ENCODE results near the gene AOC1. TPM values are rescaled to one million over a fixed set of nuclear protein-coding genes. Genes with fewer than 3 reads are reported as not detected.

AOC1 gene
- total and polyA plus RNA-seq, 2 of the 13 experiments (the other 11 are each of a cell fraction or from before 2014, with no cell fraction given): not detected

- H3K27ac ChIP-seq (ENCODE audit: extremely low read length, insufficient read depth, low read length): no peak overlapping the region
- no peak for FAIRE-seq
- no peaks in the 10 kb centered on the region for H3K79me2 ChIP-seq (ENCODE audit: insufficient read depth, low read length)
- H3K36me3 ChIP-seq (replicated peaks in 1 of 2; ENCODE audit: control insufficient read depth in 1 of 2, insufficient read depth in 2 of 2, low read length in 2 of 2): no peaks in the 10 kb centered on the region
- H3K4me1 ChIP-seq (ENCODE audit: insufficient read depth, low read length): no peaks in the 10 kb centered on the region
- CTCF ChIA-PET (ENCODE audit: low intra/inter-chr PET ratio, low total read pairs): no interaction called here
- in situ Hi-C loops (cut with HindIII; ENCODE audit: extremely low pct_ligation_motif_present, low pct_unique_long_range_greater_than_20kb) (no loop called here), intact Hi-C loops (cut with micrococcal nuclease; ENCODE audit: unreplicated experiment) (no loop called here)
- no peaks in the 10 kb centered on the region for H3K9me3 ChIP-seq (ENCODE audit: low read length)
- no peak for ATAC-seq
- TF ChIP-seq RBM39 (IDR thresholded peaks at IDR 0.05; ENCODE audit: low read depth, low read length, poor library complexity, severe bottlenecking) (no peak), CENPBD1 (CRISPR knock-in tag; IDR thresholded peaks at IDR 0.05; ENCODE audit: borderline replicate concordance, low read depth) (no peak), ZNF331 (CRISPR knock-in tag; IDR thresholded peaks at IDR 0.05) (no peak), HMG20A (CRISPR knock-in tag; IDR thresholded peaks at IDR 0.05; ENCODE audit: borderline replicate concordance) (no peak), ZNF124 (CRISPR knock-in tag; IDR thresholded peaks at IDR 0.05) (no peak), SYNCRIP (IDR thresholded peaks at IDR 0.05; ENCODE audit: insufficient read depth, low read depth, low read length) (no peak), ELF3 (CRISPR knock-in tag; IDR thresholded peaks at IDR 0.05) (no peak), GLMP (CRISPR knock-in tag; IDR thresholded peaks at IDR 0.05; ENCODE audit: borderline replicate concordance) (no peak), NFE2 (CRISPR knock-in tag; IDR thresholded peaks at IDR 0.05) (no peak), AKAP8 (CRISPR knock-in tag; IDR thresholded peaks at IDR 0.05) (no peak), ZNF3 (CRISPR knock-in tag; IDR thresholded peaks at IDR 0.05) (no peak), AKNA (CRISPR knock-in tag; IDR thresholded peaks at IDR 0.05; ENCODE audit: borderline replicate concordance) (no peak), XBP1 (CRISPR knock-in tag; IDR thresholded peaks at IDR 0.05) (no peak), ARHGAP35 (CRISPR knock-in tag; IDR thresholded peaks at IDR 0.05; ENCODE audit: borderline replicate concordance) (no peak), TCF12 (IDR thresholded peaks at IDR 0.05) (no peak), TCF12 (CRISPR knock-in tag; IDR thresholded peaks at IDR 0.05) (no peak), HMG20B (CRISPR knock-in tag; conservative IDR thresholded peaks at IDR 0.05) (no peak), NFYC (CRISPR knock-in tag; IDR thresholded peaks at IDR 0.05) (no peak)
- H2AFZ ChIP-seq (ENCODE audit: low read length): no peak overlapping the region
- H3K27me3 ChIP-seq (ENCODE audit: control insufficient read depth in 1 of 2, insufficient read depth in 2 of 2, low read length in 2 of 2): peaks cover 0 to 4% of the 10 kb centered on the region in 2 experiments; a peak in 2 of 5 replicates
- no peak overlapping the region for H3K9ac ChIP-seq (ENCODE audit: insufficient read depth, low read depth, low read length)
- no TSS peak for BruUV-seq (replicated peaks)
- POLR2A ChIA-PET: no interaction called here
- no peak for DNase-seq (ENCODE audit: low spot score)
- no peaks in the 10 kb centered on the region for H4K20me1 ChIP-seq (ENCODE audit: insufficient read depth, low read length)
- H3K4me3 ChIP-seq (replicated peaks in 1 of 3; ENCODE audit: insufficient read depth in 1 of 3, low read depth in 2 of 3, low read length in 3 of 3): no peak overlapping the region
- H3K4me2 ChIP-seq (ENCODE audit: low read depth, low read length): no peak overlapping the region
These were observed 19.3 kb downstream of the AOC1 start for GRCh38 chr7:150871601-150872000.

Data from HepG2 (cell line).